OCI-M1 (cell line): ENCODE data around the gene HEBP1.
A peak's percentile ranks its signal among the peaks of the same experiment; 100 is the strongest.

Source experiments
- DNase-seq: peaks from one replicate; lab custom pipeline; 2025; lab: John Stamatoyannopoulos, UW

Gene HEBP1

GRCh38 chr12:13023811-13024530 is 23.9 kb upstream of the HEBP1 start:
- DNase-seq = peak; percentile 58

GRCh38 chr12:13022851-13023271 is 22.8 kb upstream of the HEBP1 start:
- DNase-seq = peak; percentile 44

DNA sequence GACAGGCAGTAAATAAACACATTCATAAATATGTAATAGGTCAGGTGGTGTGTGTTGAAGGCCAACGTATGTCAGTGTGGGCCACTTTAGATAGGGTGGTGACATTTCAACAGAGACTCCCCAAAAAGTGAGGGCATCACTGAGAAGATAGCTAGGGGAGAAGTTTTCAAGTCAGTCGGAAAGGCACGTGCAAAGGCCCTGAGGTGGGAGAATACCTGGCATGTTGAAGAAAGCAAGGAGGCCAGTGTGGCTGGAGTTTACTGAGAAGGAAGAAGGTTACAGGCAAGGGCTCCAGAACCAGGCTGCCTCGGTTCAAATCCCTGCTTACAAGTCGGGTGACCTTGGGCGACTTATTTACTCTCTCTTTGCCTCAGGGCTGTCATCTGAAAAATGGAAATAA is 11.0 kb upstream of the HEBP1 start:
- DNase-seq = no peak

DNA sequence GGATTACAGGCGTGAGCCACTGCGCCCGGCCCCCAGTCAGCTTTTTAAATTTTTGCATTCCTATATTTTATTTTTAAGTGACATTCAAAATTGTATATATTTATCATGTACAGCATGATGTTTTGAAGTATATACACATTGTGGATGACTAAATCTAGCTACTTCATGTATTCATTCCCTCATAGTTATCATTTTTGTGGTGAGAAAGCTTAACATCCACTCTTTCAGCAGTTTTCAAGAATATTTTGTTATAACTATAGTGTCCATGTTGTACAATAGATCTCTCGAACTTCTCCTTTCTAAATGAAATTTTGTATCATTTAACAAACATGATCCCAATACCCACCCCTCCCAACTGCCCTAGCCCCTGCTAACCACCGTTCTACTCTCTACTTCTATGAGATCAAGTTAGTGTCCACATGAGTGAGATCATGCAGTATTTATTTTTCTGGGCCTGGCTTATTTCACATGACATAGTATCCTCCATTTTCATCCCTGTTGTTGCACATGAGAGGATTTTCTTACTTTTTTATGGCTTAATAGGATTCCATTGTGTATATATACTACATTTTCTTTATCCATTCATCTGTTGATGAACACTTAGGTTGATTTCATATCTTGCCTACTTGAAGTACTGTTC is 8.8 kb upstream of the HEBP1 start:
- no peak for DNase-seq

GRCh38 chr12:13007496-13008233 is 7.6 kb upstream of the HEBP1 start:
- DNase-seq = no peak

DNA sequence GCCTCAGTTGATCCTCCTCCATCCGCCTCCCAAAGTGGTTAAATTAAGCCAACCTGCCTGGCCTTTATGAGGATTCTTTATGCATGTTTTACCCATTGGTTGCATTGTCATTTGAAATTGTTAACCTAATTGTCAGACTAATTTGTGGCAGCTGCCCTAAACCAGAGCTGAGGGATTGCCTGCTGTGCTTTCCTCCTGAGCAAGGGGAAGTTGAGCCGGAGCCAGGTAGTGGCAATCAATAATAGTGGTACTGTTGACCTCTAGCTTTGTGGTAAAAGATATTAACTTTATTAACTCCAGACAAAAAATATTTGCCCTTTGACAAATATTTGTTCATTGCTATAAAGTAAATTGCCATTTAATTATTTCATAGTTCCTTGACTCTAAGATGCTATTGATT is 5.6 kb upstream of the HEBP1 start:
- no peak for DNase-seq

DNA sequence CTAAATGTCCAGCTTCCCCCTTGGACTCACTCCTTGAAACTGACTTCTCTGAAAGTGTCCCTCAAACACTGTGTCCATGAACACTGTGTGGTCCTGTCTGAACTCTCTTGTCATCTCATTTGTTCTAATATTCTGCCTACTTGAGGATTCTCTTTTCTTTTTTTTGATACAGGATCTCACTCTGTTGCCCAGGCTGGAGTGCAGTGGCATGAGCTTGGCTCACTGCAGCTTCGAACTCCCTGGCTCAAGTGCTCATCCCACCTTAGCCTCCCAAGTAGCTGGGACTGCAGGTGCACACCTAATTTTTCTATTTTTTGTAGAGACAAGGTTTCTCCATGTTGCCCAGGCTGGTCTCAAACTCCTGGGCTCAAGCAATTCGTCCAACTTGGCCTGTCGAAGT is 4.9 kb upstream of the HEBP1 start:
- no peak for DNase-seq

DNA sequence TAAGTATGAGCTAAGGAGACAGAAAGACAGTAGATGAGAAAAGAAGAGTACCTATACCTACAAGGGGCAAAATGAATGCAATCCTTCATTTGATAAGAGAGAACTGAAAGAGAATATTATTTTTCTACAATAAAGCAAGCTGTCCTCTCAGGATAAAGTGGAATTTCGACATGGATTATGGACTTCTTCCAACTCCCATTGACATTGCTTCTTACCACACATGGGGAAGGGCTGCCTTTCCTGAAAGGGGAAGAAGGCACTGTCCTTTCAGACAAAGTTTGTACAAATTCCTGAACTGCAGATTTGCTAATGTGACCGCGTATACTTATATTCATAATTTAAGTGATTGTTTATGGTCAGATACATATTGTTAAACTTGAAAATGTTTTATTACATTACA is 4.3 kb upstream of the HEBP1 start:
- no peak for DNase-seq

- no peak for DNase-seq
Measured at GRCh38 chr12:13002301-13003097, 2.4 kb upstream of the HEBP1 start.

- no peak for DNase-seq
Measured at GRCh38 chr12:13001775-13002040, 1.6 kb upstream of the HEBP1 start.

DNA sequence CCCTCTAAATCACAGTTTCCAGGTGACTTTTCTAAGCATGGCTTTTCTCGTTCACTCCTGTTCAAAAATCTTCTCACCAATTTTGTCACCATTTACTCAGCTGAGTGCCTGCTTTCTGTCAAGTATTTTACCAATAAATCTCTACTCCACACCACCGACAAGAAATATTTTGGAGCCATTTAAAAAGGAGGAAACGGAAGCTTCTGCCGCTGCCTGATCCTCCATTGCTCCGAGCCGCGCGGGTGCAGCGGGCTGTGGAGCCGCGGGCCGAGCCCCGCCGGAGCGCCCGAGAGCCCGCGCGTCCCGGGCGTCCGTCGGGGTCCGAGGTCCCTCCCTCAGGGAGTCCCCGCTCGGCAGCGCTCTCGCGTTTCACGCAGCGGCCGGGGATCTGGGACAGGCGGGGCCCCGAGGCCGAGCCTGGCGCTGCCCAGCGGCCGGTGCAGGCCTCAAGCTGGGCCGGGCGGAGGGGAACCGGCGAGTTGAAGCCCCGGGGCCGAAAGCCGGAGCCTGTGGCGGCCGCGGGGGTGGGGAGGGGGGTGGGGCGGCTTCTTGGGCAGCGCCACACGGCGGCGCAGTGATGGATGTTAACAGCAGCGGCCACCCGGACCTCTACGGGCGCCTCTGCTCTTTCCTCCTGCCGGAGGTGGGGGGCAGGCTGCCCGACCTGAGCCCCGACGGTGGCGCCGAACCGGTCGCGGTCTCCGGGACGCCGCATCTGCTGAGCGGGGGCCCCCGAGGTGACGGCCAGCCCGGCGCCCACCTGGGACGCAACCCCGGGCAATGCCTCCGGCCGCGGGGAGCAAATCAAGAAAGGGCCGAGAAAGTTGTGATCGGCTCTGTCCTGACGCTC is 1.1 kb upstream of the HEBP1 start:
- peak; percentile 72 for DNase-seq

DNA sequence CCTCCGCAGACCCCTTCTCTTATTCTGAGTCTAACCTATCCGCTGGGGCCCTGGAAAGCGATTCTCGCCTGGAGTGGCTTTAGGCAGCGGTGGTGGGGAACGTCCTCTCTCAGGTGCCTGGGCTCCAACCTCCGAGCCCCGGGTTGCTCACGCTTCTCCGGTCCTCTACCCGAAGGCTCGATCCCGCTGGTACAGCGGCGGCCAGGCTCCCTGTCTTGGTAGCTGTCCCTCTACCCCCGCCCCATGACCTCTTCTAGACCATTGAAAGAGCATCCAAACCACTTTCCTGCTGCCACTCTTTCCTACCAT is 505 bp upstream of the HEBP1 start:
- peak; percentile 67 for DNase-seq

DNA sequence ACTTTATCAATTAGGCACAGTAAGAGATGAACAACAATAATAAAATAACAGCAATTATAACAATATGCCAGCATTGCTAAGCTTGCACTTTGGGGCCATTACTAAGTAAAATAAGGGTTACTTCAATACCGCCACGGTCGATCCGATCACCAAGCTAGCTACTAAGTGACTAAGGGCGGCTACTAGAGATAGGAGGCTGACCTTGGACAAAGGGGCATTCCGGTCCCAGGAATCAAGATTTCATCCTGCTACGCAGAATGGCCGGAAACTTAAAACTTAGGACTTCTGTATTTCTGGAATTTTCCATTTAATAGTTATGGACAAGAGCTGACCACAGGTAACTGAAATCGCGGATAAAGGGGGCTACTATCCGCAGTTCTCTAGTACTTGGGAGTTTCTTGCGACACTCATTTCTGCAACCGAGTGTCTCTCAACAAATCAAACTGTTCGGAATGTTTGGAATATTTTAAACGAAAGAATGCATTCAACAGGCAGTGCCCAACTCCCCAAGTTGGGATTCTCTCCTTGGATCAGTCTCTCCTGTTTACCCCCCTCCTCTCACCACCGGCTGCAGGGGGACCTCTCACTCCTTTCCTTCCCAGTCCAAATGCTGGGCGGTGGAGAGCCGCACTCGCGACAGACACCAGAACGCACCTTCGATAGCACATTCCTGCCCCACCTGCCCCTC is 650 bp downstream of the HEBP1 start:
- no peak for DNase-seq

DNA sequence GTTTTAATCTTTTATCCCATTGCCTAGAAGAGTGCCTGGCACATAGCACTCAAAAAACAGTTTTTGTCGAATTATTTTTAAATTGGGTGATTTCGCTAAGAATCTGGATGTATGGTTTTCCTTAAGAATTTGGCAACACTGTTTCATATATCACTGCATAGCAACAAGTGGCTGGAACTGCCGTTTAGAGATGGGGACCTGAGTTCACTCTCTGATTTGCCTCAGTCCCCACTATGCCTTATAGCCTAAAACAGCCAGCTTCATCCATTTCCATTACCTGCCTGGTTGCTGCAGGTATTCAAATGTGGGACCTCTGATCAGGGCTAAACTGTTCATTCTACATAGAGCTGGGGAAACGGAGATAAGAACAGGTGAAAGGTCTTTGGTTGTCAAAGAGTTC is 1.8 kb downstream of the HEBP1 start:
- no peak for DNase-seq

- no peak for DNase-seq
Measured at GRCh38 chr12:12997734-12998133, 2.3 kb downstream of the HEBP1 start.

GRCh38 chr12:12997156-12997555 is 2.9 kb downstream of the HEBP1 start:
- DNase-seq = no peak

DNA sequence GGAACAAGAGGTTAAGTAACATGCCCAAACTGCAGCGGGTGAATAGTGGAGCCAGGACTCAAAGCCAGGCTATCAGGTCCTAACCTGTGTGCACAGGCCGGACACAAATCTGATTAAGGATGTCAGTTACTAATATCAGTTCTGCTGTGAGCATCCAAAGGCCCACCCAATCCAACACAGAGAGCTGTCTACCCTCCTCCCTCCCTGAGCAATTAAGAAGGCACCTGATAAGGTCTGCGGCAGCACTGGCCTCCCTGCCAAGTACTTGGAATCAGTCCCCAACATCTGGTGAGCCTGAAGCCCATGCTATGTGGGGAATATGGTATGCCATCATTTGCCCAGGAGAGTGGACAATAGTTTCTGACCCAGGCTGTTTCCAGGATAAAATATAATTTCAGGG is 3.9 kb downstream of the HEBP1 start:
- no peak for DNase-seq

GRCh38 chr12:12995088-12995487 is 5.0 kb downstream of the HEBP1 start:
- no peak for DNase-seq

GRCh38 chr12:12993367-12993766 is 6.7 kb downstream of the HEBP1 start:
- DNase-seq = no peak

GRCh38 chr12:12992418-12993130 is 7.5 kb downstream of the HEBP1 start:
- DNase-seq = peak; percentile 84
